ENCODE measurements around the gene IL1RL2.

IL1RL2 gene

GRCh38 chr2:102158011-102158755 lies 28.6 kb upstream of the IL1RL2 start:
- DNase-seq (ENCODE audit: extremely low read depth in 1 of 2, low read depth in 1 of 2), result no peak

- no peak for DNase-seq (ENCODE audit: extremely low read depth in 1 of 2, low read depth in 1 of 2)
Measured at GRCh38 chr2:102159295-102159694, 27.5 kb upstream of the IL1RL2 start.

- DNase-seq (ENCODE audit: extremely low read depth in 1 of 2, low read depth in 1 of 2), result no peak
Measured at GRCh38 chr2:102166189-102166845, 20.5 kb upstream of the IL1RL2 start.

- no peak for DNase-seq (ENCODE audit: extremely low read depth in 1 of 2, low read depth in 1 of 2)
Measured at GRCh38 chr2:102168026-102168771, 18.6 kb upstream of the IL1RL2 start.

- DNase-seq (ENCODE audit: extremely low read depth in 1 of 2, low read depth in 1 of 2), result no peak
Measured at GRCh38 chr2:102171946-102172345, 14.9 kb upstream of the IL1RL2 start.

GRCh38 chr2:102172745-102173144 lies 14.1 kb upstream of the IL1RL2 start:
- DNase-seq (ENCODE audit: extremely low read depth in 1 of 2, low read depth in 1 of 2), result no peak

GRCh38 chr2:102176172-102176571 lies 10.7 kb upstream of the IL1RL2 start:
- DNase-seq (ENCODE audit: extremely low read depth in 1 of 2, low read depth in 1 of 2), result no peak

- DNase-seq (ENCODE audit: extremely low read depth in 1 of 2, low read depth in 1 of 2), result no peak
Measured at GRCh38 chr2:102177814-102178478, 8.9 kb upstream of the IL1RL2 start.

- no peak for DNase-seq (ENCODE audit: extremely low read depth in 1 of 2, low read depth in 1 of 2)
Measured at GRCh38 chr2:102179061-102179460, 7.8 kb upstream of the IL1RL2 start.

DNA sequence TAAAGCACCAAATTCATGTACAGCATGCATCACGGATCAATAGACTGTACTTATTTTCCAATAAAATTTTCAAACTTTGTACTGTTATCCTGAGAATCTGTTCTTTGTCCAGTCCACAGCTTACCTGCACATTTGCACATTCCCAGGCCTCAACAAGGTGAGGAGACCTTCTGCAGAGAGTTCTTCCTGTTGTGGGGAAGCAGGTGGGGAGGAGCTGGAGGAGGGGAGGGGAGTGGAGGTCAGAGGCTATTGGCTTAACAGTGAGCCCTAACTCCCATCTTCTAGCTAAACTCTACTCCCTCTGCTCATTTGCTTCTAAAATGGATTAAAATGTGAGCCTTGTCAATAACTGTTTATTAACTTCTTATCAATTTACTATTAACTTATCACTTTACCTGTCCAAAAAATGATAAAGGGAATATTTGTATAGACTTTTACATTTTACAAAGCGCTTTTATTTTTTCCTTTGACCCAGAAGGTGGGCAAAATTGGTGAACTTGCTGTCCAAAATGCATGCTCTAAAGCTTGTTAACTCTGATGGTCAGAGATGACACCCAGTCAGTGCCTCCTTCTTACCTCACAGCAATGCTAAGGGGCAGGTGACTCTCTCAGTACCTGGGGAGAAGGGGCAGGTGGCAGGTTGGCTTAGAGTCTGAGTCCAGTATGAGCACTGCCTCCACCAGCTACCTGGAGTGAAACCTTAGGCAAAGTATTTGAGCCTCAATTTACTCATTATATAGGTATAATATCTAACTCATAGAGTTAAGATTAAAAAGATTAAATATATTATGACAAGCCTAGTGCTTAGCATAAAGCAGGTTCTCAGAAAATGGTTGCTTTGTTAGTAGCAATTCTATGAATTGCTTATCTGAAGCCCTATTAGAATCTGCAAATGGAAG lies 6.8 kb upstream of the IL1RL2 start:
- no peak for DNase-seq (ENCODE audit: extremely low read depth in 1 of 2, low read depth in 1 of 2)

GRCh38 chr2:102180687-102180999 lies 6.2 kb upstream of the IL1RL2 start:
- DNase-seq (ENCODE audit: extremely low read depth in 1 of 2, low read depth in 1 of 2), result no peak

DNA sequence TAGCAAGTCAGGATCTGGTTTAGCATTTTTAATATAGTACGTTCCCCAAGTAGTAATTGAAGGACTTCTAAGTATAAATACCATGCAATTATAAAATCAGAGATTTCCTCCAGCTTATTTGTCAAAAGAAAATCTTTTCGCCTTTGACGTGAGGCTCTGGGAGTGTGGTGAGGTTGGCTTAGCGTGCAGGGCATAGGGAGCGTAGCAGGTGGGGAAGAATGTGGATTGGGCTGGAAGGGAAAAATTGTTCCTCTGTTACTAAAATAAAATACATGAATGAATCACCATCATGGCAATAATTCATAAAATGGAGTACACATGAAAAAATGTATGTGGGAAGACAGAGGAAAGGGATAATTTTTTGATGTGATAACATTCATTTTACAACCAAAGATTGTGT lies 5.4 kb upstream of the IL1RL2 start:
- no peak for DNase-seq (ENCODE audit: extremely low read depth in 1 of 2, low read depth in 1 of 2)

GRCh38 chr2:102181919-102182635 lies 4.7 kb upstream of the IL1RL2 start:
- no peak for DNase-seq (ENCODE audit: extremely low read depth in 1 of 2, low read depth in 1 of 2)

DNA sequence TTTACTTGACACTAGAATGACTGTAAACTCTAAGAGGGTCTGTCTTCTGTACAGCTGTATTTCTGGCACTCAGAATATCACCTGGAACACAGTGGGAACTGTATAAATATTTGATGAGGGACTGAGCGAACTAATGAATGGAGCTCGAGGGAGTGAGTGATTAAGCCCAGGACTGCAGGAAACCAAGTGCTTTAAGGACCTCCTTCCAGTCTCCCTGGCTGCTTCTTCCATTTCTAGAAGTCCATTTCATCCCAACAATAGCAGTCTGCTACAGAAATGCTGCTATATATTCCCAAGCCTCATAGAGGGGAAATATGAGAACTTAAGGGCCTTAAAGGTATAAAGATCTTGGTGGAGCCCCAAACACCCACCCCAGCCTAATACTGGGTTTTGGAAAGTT lies 2.8 kb upstream of the IL1RL2 start:
- DNase-seq (ENCODE audit: extremely low read depth in 1 of 2, low read depth in 1 of 2), result no peak

DNA sequence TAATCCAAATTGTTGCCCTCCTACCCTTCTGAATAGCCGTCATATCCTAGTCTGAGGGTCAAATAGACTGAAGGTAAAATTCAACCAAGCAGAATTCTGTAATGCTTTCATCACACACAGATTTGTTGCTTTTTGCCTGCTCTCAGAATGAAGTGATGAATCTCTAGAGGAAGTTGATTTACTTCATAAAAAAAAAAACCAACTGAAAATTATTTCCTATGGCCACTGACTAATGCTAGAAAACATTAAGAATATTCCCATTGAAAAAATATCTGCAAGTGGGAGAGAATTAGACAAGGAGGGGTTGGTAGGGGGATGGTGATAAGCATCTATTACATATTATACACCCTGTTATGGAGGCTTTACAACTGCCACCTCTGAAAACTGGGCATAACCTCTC lies 2.3 kb upstream of the IL1RL2 start:
- DNase-seq (ENCODE audit: extremely low read depth in 1 of 2, low read depth in 1 of 2), result no peak

DNA sequence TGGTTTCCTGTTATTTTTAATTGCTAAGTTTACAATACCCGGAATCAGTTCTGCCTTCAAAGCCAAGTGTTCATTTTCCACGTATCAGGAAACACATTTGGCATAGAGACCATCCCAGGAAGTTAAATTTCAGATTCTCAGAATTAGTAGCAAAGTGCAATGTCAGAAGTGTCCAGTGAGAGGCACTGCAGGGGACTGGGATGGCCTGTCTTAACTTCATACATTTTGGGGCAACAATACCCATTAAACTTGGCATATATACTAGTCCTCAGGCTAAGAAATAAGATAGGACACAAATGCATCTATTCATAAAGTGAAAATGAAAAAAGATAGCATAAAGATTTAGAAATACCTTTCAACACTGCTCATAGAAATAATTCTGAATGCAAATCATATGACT lies 1.5 kb upstream of the IL1RL2 start:
- no peak for DNase-seq (ENCODE audit: extremely low read depth in 1 of 2, low read depth in 1 of 2)

DNA sequence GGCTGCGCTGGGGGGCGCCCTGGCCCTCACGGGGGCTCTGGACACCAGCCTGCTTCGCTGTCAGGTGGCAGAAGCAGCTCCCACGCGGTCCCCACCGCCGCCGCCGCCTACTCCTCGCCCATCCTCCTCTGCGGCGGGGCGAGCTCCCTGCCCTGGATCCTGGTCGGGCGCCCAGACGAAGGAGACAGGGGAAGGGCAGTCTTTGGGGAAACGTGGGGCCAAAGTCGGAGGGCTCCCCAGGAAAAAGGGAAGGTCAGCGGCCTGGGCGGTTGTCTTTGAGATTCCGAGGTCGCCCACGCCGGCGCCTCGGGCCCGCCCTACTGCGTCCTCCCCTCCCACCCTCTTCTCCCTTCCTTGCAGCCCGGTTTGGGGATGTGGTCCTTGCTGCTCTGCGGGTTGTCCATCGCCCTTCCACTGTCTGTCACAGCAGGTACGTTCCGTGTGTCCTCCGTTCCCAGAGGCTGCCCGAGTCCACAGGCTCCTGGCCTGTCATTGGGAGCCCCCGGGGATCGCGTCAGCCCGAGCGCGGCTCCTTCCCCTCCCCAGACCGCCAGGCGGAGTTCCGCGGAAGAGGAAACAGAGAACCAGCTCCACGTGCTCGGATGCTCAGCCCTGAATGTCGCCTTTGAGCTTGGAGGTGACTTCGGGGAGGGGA lies 800 bp downstream of the IL1RL2 start:
- peak in 1 of 2 donors; percentile 13 for DNase-seq (ENCODE audit: extremely low read depth in 1 of 2, low read depth in 1 of 2)

GRCh38 chr2:102190430-102191107 lies 3.7 kb downstream of the IL1RL2 start:
- DNase-seq (ENCODE audit: extremely low read depth in 1 of 2, low read depth in 1 of 2), result no peak

- no peak for DNase-seq (ENCODE audit: extremely low read depth in 1 of 2, low read depth in 1 of 2)
Measured at GRCh38 chr2:102191501-102191900, 4.7 kb downstream of the IL1RL2 start.
